AG04449 (cell line): ENCODE results near the gene ZNF429.

Experiments used
- CTCF ChIA-PET: fragments of 350-600 bp; formaldehyde crosslinking; extraction: SDS; loops from one replicate; lab custom pipeline; 2021; ENCODE audit warnings: antibody characterized with exemption; lab: Yijun Ruan, JAX
- POLR2A ChIA-PET: fragments of 400-600, 350-600 bp; formaldehyde crosslinking; extraction: SDS; loops from one replicate; lab custom pipeline; 2020; ENCODE audit warnings: antibody characterized with exemption, inconsistent platforms; lab: Yijun Ruan, JAX
- DNase-seq: peaks from one replicate; pipeline ENCODE4 v3.0.0-alpha.2; 2010; ENCODE audit warnings: low read depth, low spot score
- H3K4me3 ChIP-seq: 2 replicates; pipeline ENCODE4 v1.5.1; 2011; ENCODE audit warnings: low read depth, mild to moderate bottlenecking, control low read depth, low read length
- CTCF ChIP-seq: IDR thresholded peaks from one replicate; pipeline ENCODE4 v1.5.1; 2011; ENCODE audit warnings: mild to moderate bottlenecking, moderate library complexity, low read length, control low read depth, inconsistent platforms; ENCODE audit not compliant: insufficient read depth; ENCODE audit errors: missing control alignments

ZNF429 gene

GRCh38 chr19:21568816-21569493 is 63.6 kb downstream of the ZNF429 start:
- no peak overlapping the region for H3K4me3 ChIP-seq
- CTCF ChIA-PET = no interaction called here
- TF ChIP-seq CTCF = no peak
- no peak for DNase-seq
- POLR2A ChIA-PET = no interaction called here

GRCh38 chr19:21569494-21569865 is 64.1 kb downstream of the ZNF429 start:
- H3K4me3 ChIP-seq = no peak overlapping the region
- POLR2A ChIA-PET = no interaction called here
- no peak for TF ChIP-seq CTCF
- CTCF ChIA-PET = no interaction called here
- DNase-seq = no peak

- CTCF ChIA-PET = no interaction called here
- POLR2A ChIA-PET = no interaction called here
- no peak for TF ChIP-seq CTCF
- DNase-seq = no peak
- no peak overlapping the region for H3K4me3 ChIP-seq
Observed at GRCh38 chr19:21571316-21571715, 65.9 kb downstream of the ZNF429 start.

GRCh38 chr19:21574607-21575006 is 69.2 kb downstream of the ZNF429 start:
- no peak for DNase-seq
- POLR2A ChIA-PET = no interaction called here
- no peak for TF ChIP-seq CTCF
- CTCF ChIA-PET = no interaction called here
- no peak overlapping the region for H3K4me3 ChIP-seq

GRCh38 chr19:21576481-21576880 is 71.1 kb downstream of the ZNF429 start:
- ChIA-PET CTCF (no interaction called here), POLR2A (no interaction called here)
- H3K4me3 ChIP-seq = no peak overlapping the region
- DNase-seq = no peak
- TF ChIP-seq CTCF = no peak

- H3K4me3 ChIP-seq = no peak overlapping the region
- no peak for DNase-seq
- CTCF ChIA-PET = no interaction called here
- TF ChIP-seq CTCF = no peak
- POLR2A ChIA-PET = no interaction called here
Observed at GRCh38 chr19:21580101-21580500, 74.7 kb downstream of the ZNF429 start.
